ENCODE data around the gene TRMT10B.
"Not testable (repeated sequence)": the region's sequence is repeated elsewhere in the genome, so short reads cannot be mapped to it uniquely, and the experiment has no call there.

TRMT10B gene

GRCh38 chr9:37800631-37801286 is 47.2 kb downstream of the TRMT10B start, which contains the start of gene DCAF10:
Gene DCAF10 (plus strand): TSS chr9:37800797. CDS start chr9:37800867, 70 bp downstream.
- peak; percentile 76 to 88 (median 84) for DNase-seq (ENCODE audit: low read depth in 4 of 4, low spot score in 1 of 4)

DNA sequence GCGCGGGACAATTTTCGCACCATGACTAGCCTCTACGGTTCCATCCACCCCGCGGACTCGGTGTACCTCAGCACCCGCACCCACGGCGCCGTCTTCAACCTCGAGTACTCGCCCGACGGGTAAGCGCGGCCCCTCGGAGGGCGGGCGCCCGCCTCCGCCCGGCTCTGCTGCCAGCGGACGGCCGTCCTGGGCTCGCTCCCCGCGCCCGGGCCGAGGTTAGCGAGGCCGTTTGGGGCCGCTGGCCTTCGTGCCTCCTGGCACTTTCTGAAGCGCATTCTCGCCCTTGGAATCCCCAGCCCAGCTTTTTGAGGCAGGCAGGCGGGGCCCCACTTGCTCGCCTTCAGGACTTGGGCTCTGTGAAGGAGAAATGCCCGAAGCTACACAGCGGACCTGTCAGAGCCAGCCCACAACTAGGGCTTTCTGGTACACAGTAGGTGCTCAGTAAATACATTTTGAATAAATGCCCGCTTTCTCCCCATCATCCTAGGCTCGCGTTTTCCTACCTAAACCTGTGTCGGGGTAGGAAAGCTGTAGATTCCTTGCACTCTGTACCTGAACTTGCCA is 47.8 kb downstream of the TRMT10B start:
- DNase-seq (ENCODE audit: low read depth in 4 of 4, low spot score in 1 of 4) = no peak

DNA sequence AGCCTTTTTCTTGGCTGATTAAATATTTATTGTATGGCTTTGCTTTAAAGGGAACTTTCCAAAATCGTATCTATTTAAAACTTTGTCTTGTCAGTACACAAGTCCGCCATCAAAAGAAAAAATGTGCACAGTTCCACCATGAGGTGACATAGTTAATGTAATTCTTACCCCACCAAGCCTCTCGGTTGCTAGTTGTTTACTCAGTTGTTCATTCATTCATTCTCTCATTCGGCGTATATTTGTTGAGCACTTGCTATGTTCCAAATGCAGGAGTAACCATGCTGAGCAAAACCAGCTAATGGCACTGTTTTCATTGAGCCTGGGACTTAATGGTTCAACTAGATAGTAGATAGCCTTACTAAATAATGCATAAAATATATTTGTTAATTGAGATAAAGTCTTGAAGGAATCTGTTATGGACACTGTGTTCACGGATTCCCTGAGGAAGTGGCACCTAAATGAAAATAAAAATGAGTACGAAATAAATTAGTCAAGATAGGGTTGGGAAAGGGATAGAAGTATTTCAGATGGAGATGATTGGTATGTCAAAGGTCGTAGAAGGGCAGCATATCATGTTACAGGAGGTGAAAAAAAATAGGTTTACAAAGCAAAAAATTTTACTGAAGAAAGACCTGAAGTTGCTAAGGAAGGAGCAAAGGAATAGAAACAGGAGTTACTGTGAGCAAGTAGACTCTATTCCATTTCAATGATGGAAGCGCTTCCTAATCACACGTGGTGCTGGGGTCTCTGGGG is 48.5 kb downstream of the TRMT10B start:
- no peak for DNase-seq (ENCODE audit: low read depth in 4 of 4, low spot score in 1 of 4)

DNA sequence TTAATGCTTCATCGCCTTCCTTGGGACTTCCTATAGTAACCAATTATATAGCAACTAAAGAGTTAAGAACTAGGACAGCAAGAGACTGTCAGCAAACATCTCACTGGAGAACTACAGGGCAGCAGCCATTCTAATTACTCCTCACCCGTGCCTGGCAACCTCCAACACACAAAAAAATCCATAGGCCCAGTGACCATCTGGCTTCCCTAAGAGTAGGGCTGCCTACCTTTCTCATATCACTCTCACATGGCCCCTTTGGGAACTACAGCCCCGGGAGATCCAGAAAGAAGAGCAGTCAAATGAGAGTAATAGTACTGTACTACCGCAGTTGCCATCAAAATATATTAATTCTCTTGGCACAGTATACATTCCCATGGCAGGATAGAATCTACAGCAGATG is 52.7 kb downstream of the TRMT10B start:
- no peak for DNase-seq (ENCODE audit: low read depth in 4 of 4, low spot score in 1 of 4)

DNA sequence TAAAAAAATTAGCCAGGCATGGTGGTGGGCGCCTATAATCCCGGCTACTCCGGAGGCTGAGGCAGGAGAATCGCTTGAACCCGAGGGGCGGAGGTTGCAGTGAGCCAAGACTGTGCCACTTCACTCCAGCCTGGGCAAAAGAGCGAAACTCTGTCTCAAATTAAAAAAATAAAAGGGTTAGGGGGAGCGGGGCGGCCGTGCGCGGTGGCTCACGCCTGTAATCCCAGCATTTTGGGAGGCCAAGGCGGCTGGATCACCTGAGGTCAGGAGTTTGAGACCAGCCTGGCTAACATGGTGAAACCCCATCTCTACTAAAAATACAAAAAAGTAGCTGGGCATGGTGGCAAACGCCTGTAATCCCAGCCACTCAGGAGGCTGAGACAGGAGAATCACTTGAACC is 56.1 kb downstream of the TRMT10B start:
- DNase-seq (ENCODE audit: low read depth in 4 of 4, low spot score in 1 of 4) = not testable (repeated sequence)

DNA sequence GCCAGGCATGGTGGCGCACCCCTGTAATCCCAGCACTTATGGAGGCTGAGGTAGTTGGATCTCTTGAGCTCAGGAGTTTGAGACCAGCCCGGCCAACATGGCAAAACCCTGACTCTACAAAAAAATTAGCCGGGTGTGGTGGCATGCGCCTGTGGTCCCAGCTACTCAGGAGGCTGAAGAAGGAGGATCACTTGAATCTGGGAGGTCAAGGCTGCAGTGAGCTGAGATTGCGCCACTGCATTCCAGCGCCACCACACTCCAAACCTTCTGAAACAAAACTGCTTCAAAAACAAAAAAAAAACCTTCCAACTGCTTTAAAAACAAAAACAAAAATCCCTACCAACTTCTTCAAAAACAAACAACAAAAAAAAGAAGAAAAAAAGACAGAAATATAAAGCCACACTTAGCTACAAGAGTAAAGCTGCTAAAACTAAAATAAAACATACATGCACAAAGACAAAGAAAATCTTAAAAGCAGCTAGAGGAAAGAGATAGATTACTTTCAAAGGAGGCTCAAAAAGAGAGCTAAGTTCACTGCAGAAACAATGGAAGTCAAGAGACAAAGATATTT is 58.4 kb downstream of the TRMT10B start:
- no peak for DNase-seq (ENCODE audit: low read depth in 4 of 4, low spot score in 1 of 4)

GRCh38 chr9:37812773-37813379 is 59.3 kb downstream of the TRMT10B start:
- no peak for DNase-seq (ENCODE audit: low read depth in 4 of 4, low spot score in 1 of 4)

DNA sequence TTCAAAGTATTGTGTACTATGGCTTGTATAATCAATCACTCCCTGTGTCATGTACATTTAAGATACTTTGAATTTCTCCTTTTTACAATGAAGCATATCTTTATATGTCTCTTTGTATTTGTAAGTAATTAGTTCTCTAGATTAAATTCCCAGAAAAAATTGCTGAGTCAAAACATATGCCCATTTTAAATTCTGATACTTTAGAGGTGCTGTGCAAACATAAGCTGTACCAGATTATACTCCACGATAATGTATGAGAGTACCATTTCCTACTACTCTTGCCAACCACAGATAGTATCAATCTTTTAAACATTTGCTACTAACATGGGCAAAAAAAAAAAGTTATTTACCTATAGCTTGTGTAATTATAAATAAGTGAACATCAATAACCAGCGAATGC is 65.2 kb downstream of the TRMT10B start:
- DNase-seq (ENCODE audit: low read depth in 4 of 4, low spot score in 1 of 4) = no peak

- DNase-seq (ENCODE audit: low read depth in 4 of 4, low spot score in 1 of 4) = no peak
Measured at GRCh38 chr9:37820142-37820541, 66.5 kb downstream of the TRMT10B start.

- DNase-seq (ENCODE audit: low read depth in 4 of 4, low spot score in 1 of 4) = not testable (repeated sequence)
Measured at GRCh38 chr9:37825174-37825573, 71.6 kb downstream of the TRMT10B start.

GRCh38 chr9:37827483-37828165 is 74.0 kb downstream of the TRMT10B start:
- no peak for DNase-seq (ENCODE audit: low read depth in 4 of 4, low spot score in 1 of 4)

Measured in stimulated activated CD4-positive, alpha-beta T cell treated with anti-CD3 and anti-CD28 coated beads, Interleukin-1b, Interleukin-23, amount 100 ng/mL, for 24 hours (primary cell).